NCI-H146 treated with DMSO at 0.1 percent for 48 hours (cell line): ENCODE data around the gene THADA.
A peak's percentile ranks its signal among the peaks of the same experiment; 100 is the strongest.

Source experiments
- DNase-seq: peaks from one replicate; lab custom pipeline; 2025; ENCODE audit not compliant: unreplicated experiment; lab: John Stamatoyannopoulos, UW

THADA gene

GRCh38 chr2:43469713-43470112 lies 126.1 kb downstream of the THADA start:
- no peak for DNase-seq

GRCh38 chr2:43469094-43469493 lies 126.7 kb downstream of the THADA start:
- no peak for DNase-seq

- no peak for DNase-seq
Observed at GRCh38 chr2:43467891-43468290, 127.9 kb downstream of the THADA start.

GRCh38 chr2:43465234-43465633 lies 130.6 kb downstream of the THADA start:
- no peak for DNase-seq

- no peak for DNase-seq
Observed at GRCh38 chr2:43464590-43464989, 131.2 kb downstream of the THADA start.

GRCh38 chr2:43462866-43463641 lies 132.8 kb downstream of the THADA start:
- peak; percentile 70 for DNase-seq

- DNase-seq, result peak; percentile 16
Observed at GRCh38 chr2:43461453-43462073, 134.3 kb downstream of the THADA start.

GRCh38 chr2:43460611-43461365 lies 135.1 kb downstream of the THADA start:
- DNase-seq, result no peak

- no peak for DNase-seq
Observed at GRCh38 chr2:43460174-43460546, 135.7 kb downstream of the THADA start.

GRCh38 chr2:43459446-43460173 lies 136.2 kb downstream of the THADA start:
- no peak for DNase-seq

GRCh38 chr2:43458014-43458628 lies 137.7 kb downstream of the THADA start:
- no peak for DNase-seq

GRCh38 chr2:43455731-43456642 lies 139.9 kb downstream of the THADA start:
- DNase-seq, result no peak

- DNase-seq, result no peak
Observed at GRCh38 chr2:43455296-43455695, 140.5 kb downstream of the THADA start.

- no peak for DNase-seq
Observed at GRCh38 chr2:43454791-43455190, 141.0 kb downstream of the THADA start.

GRCh38 chr2:43453179-43454170 lies 142.4 kb downstream of the THADA start:
- DNase-seq, result no peak

- DNase-seq, result no peak
Observed at GRCh38 chr2:43452318-43452731, 143.5 kb downstream of the THADA start.

GRCh38 chr2:43450617-43451016 lies 145.2 kb downstream of the THADA start:
- no peak for DNase-seq

GRCh38 chr2:43448822-43449110 lies 147.1 kb downstream of the THADA start:
- DNase-seq, result no peak
